Ovary (tissue), 3 donors: ENCODE data around the gene ITGB2.

ENCODE experiments used
- CTCF ChIP-seq, 3 donors: fragments of 450-650 bp in 2 of 3; fragments of 200-600 bp in 1 of 3; IDR thresholded peaks; one replicate each; pipeline versions ENCODE4 v1.5.1 to v1.8.0; 2016 to 2022; ENCODE audit warnings: antibody characterized with exemption in 3 of 3, mild to moderate bottlenecking in 1 of 3
- EP300 ChIP-seq: sonication (generic); formaldehyde crosslinking; IDR thresholded peaks from one replicate; pipeline ENCODE4 v1.6.1; 2017; ENCODE audit warnings: antibody characterized with exemption
- POLR2A ChIP-seq: fragments of 450-650 bp; IDR thresholded peaks from one replicate; pipeline ENCODE4 v1.6.1; 2017; ENCODE audit warnings: antibody characterized with exemption, mild to moderate bottlenecking, moderate library complexity
- donor health status: DM: no; HTN: no; CAD: no.

GRCh38 chr21:44969931-44970755, 49.4 kb upstream of the ITGB2 start:
- TF ChIP-seq POLR2A: no peak
- no peak for TF ChIP-seq CTCF (IDR thresholded peaks at IDR 0.05)
- no peak for TF ChIP-seq EP300
